Calu3 (cell line): ENCODE data around the gene ADSS1. TPM values are rescaled to one million over a fixed set of nuclear protein-coding genes. Genes with fewer than 3 reads are reported as not detected.

Experiments used
- BruUV-seq: library from RNA; stranded (reverse); fragments of 400-500 nt; replicated peaks from 2 replicates; lab custom pipeline; 2021; lab: Mats Ljungman, UMichigan
- CTCF ChIA-PET: fragments of 300-600 bp; sonication (Branson Sonifier 250); formaldehyde crosslinking; loops from one replicate; lab custom pipeline; 2022; ENCODE audit warnings: antibody characterized with exemption; lab: Charles Lee
- DNase-seq: peaks from one replicate; pipeline ENCODE4 v3.0.0; 2022
- H3K27ac Mint-ChIP-seq: one replicate; pipeline ENCODE4 v1.8.0; 2022; ENCODE audit warnings: mixed read lengths; ENCODE audit not compliant: unreplicated experiment
- H3K27me3 Mint-ChIP-seq: one replicate; pipeline ENCODE4 v1.8.0; 2022; ENCODE audit warnings: mixed read lengths; ENCODE audit not compliant: unreplicated experiment
- H3K36me3 Mint-ChIP-seq: one replicate; pipeline ENCODE4 v1.8.0; 2022; ENCODE audit warnings: mild to moderate bottlenecking, moderate library complexity, mixed read lengths; ENCODE audit not compliant: insufficient read depth, unreplicated experiment
- H3K4me1 Mint-ChIP-seq: one replicate; pipeline ENCODE4 v1.8.0; 2022; ENCODE audit warnings: mild to moderate bottlenecking, low read depth, mixed read lengths; ENCODE audit not compliant: unreplicated experiment
- H3K4me3 Mint-ChIP-seq: one replicate; pipeline ENCODE4 v1.8.0; 2022; ENCODE audit warnings: mild to moderate bottlenecking, low read depth, moderate library complexity, mixed read lengths; ENCODE audit not compliant: unreplicated experiment
- H3K9me3 Mint-ChIP-seq: one replicate; pipeline ENCODE4 v1.8.0; 2022; ENCODE audit warnings: low read depth, mixed read lengths; ENCODE audit not compliant: unreplicated experiment
- CTCF ChIP-seq: fragments of 200-600 bp; IDR thresholded peaks from one replicate; pipeline ENCODE4 v1.8.0; 2022; ENCODE audit warnings: antibody characterized with exemption; ENCODE audit not compliant: unreplicated experiment
- intact Hi-C: fragments of 100-400 bp; cut with micrococcal nuclease; formaldehyde crosslinking; loops from one replicate; pipeline ENCODE4 v1.10.0; 2022; ENCODE audit not compliant: unreplicated experiment
- total RNA-seq: library from RNA; stranded (reverse); gene quantifications from 2 replicates; pipeline ENCODE4 v1.2.3, GENCODE V29; 2022

ADSS1 gene
- total RNA-seq, 1 experiment from 2014 or later, result 8.6 TPM

GRCh38 chr14:104732931-104733681 lies 9.1 kb downstream of the ADSS1 start:
- no TSS peak for BruUV-seq
- TF ChIP-seq CTCF, result no peak
- Mint-ChIP-seq H3K36me3 (peaks cover 12% of the 10 kb centered on the region), H3K27ac (peak overlapping the region; percentile 44), H3K4me1 (no peaks in the 10 kb centered on the region), H3K4me3 (no peak overlapping the region), H3K27me3 (peaks cover 16% of the 10 kb centered on the region), H3K9me3 (no peaks in the 10 kb centered on the region)
- intact Hi-C loops, result no loop called here
- CTCF ChIA-PET, result no interaction called here
- peak; percentile 30 for DNase-seq

- Mint-ChIP-seq H3K36me3 (peaks cover 6% of the 10 kb centered on the region), H3K27me3 (peaks cover 5% of the 10 kb centered on the region), H3K4me3 (no peak overlapping the region), H3K4me1 (no peaks in the 10 kb centered on the region), H3K27ac (no peak overlapping the region), H3K9me3 (no peaks in the 10 kb centered on the region)
- intact Hi-C loops, result no loop called here
- DNase-seq, result no peak
- CTCF ChIA-PET, result no interaction called here
- TF ChIP-seq CTCF, result no peak
- no TSS peak for BruUV-seq
Measured at GRCh38 chr14:104734051-104734587, 10.1 kb downstream of the ADSS1 start.

GRCh38 chr14:104734601-104734990 lies 10.6 kb downstream of the ADSS1 start:
- Mint-ChIP-seq H3K27me3 (peaks cover under 1% of the 10 kb centered on the region), H3K27ac (no peak overlapping the region), H3K9me3 (no peaks in the 10 kb centered on the region), H3K36me3 (peaks cover 5% of the 10 kb centered on the region), H3K4me1 (no peaks in the 10 kb centered on the region), H3K4me3 (no peak overlapping the region)
- no peak for DNase-seq
- CTCF ChIA-PET, result no interaction called here
- no peak for TF ChIP-seq CTCF
- BruUV-seq, result no TSS peak
- intact Hi-C loops, result no loop called here

GRCh38 chr14:104734991-104735779 lies 11.2 kb downstream of the ADSS1 start:
- no peak for TF ChIP-seq CTCF
- H3K9me3 Mint-ChIP-seq, result no peaks in the 10 kb centered on the region
- intact Hi-C loops, result no loop called here
- DNase-seq, result no peak
- peaks cover 5% of the 10 kb centered on the region for H3K36me3 Mint-ChIP-seq
- CTCF ChIA-PET, result no interaction called here
- H3K27ac Mint-ChIP-seq, result no peak overlapping the region
- no peaks in the 10 kb centered on the region for H3K4me1 Mint-ChIP-seq
- H3K27me3 Mint-ChIP-seq, result no peaks in the 10 kb centered on the region
- no TSS peak for BruUV-seq
- no peak overlapping the region for H3K4me3 Mint-ChIP-seq
